Muscle layer of duodenum (tissue), 2 donors: Measurements from ENCODE around the gene IL10.

ENCODE experiments used
- H3K27ac ChIP-seq: one replicate; pipeline ENCODE4 v1.7.0; 2013; ENCODE audit warnings: mild to moderate bottlenecking, low read length
- H3K27me3 ChIP-seq: one replicate; pipeline ENCODE4 v1.7.0; 2013; ENCODE audit warnings: low read depth, mild to moderate bottlenecking, control low read depth, low read length
- H3K36me3 ChIP-seq, 2 donors: one replicate each; pipeline ENCODE4 v1.7.0; 2013; ENCODE audit warnings: low read length in 2 of 2, control low read depth in 1 of 2, mild to moderate bottlenecking in 1 of 2; ENCODE audit not compliant: insufficient read depth in 2 of 2, control insufficient read depth in 1 of 2
- H3K4me1 ChIP-seq, 2 donors: one replicate each; pipeline ENCODE4 v1.7.0; 2013; ENCODE audit warnings: low read length in 2 of 2, mild to moderate bottlenecking in 2 of 2, control low read depth in 1 of 2, moderate library complexity in 1 of 2; ENCODE audit not compliant: insufficient read depth in 2 of 2, control insufficient read depth in 1 of 2
- H3K4me3 ChIP-seq, 2 donors: one replicate each; pipeline ENCODE4 v1.7.0; 2013; ENCODE audit warnings: low read length in 2 of 2, low read depth in 1 of 2, mild to moderate bottlenecking in 1 of 2
- H3K9me3 ChIP-seq, 2 donors: one replicate each; pipeline ENCODE4 v1.7.0; 2013; ENCODE audit warnings: low read length in 2 of 2, control low read depth in 1 of 2, mild to moderate bottlenecking in 1 of 2; ENCODE audit not compliant: control insufficient read depth in 1 of 2
- donor health status: healthy.

Gene IL10

GRCh38 chr1:206802401-206802800, 30.1 kb upstream of the IL10 start:
- Histone ChIP-seq H3K9me3 (no peaks in the 10 kb centered on the region), H3K4me1 (no peaks in the 10 kb centered on the region), H3K27ac (no peak overlapping the region)

GRCh38 chr1:206801467-206801866, 29.2 kb upstream of the IL10 start:
- no peak overlapping the region for H3K27ac ChIP-seq

More at GRCh38 chr1:206802401-206802800, 30.1 kb upstream of the IL10 start:
- no peak overlapping the region for H3K4me3 ChIP-seq
- H3K27me3 ChIP-seq, result no peaks in the 10 kb centered on the region
- no peaks in the 10 kb centered on the region for H3K36me3 ChIP-seq

DNA sequence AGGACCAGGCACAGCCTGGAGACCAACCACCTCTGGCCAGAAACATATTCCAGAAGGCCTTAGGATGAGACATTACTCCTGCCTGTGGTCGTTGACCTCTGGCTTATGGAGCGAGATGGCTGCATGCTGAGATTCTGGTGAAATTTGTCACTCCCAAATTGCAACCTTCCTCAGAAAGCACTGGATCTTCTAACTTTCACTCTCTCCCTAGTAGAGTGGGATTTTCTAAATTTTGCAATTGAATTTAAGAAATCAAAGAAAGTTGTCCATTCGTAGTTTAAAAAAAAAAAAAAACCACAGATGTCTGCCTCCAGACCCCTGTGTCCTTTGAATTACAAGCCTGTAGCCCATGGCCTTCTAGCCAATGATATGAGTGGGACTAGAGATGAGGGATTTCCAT, 28.6 kb upstream of the IL10 start:
- Histone ChIP-seq H3K36me3 (no peaks in the 10 kb centered on the region), H3K27ac (no peak overlapping the region), H3K4me3 (no peak overlapping the region), H3K27me3 (no peaks in the 10 kb centered on the region), H3K4me1 (no peaks in the 10 kb centered on the region), H3K9me3 (no peaks in the 10 kb centered on the region)

More at GRCh38 chr1:206801467-206801866, 29.2 kb upstream of the IL10 start:
- Histone ChIP-seq H3K4me1 (no peaks in the 10 kb centered on the region), H3K4me3 (no peak overlapping the region), H3K27me3 (no peaks in the 10 kb centered on the region), H3K9me3 (no peaks in the 10 kb centered on the region), H3K36me3 (no peaks in the 10 kb centered on the region)

- Histone ChIP-seq H3K4me1 (no peaks in the 10 kb centered on the region), H3K4me3 (no peak overlapping the region), H3K36me3 (no peaks in the 10 kb centered on the region), H3K27ac (no peak overlapping the region), H3K27me3 (no peaks in the 10 kb centered on the region), H3K9me3 (no peaks in the 10 kb centered on the region)
Observed at GRCh38 chr1:206800411-206800810, 28.1 kb upstream of the IL10 start.

DNA sequence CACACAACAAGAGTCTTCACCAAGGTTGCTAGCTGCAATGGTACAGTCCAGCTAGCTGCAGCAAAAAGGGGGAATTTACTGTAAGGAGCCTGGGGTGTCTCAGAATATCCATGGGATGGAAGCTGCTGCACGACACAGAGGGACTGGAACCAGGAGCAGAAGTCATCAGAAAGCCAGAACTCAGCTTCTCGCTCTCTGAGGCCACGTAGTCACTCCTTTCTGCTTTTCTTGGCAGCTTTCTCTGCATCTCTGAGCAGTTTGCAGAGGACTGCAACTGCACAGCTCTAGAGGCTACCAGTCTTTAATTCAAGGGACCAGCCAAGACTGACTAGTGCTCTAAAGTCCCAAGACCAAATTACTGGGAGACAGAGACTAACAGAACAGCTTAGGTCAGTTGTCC, 27.0 kb upstream of the IL10 start:
- Histone ChIP-seq H3K9me3 (no peaks in the 10 kb centered on the region), H3K36me3 (no peaks in the 10 kb centered on the region), H3K27ac (no peak overlapping the region), H3K4me1 (no peaks in the 10 kb centered on the region), H3K27me3 (no peaks in the 10 kb centered on the region), H3K4me3 (no peak overlapping the region)

GRCh38 chr1:206798384-206798996, 26.2 kb upstream of the IL10 start:
- H3K4me3 ChIP-seq, result no peak overlapping the region
- no peaks in the 10 kb centered on the region for H3K4me1 ChIP-seq

DNA sequence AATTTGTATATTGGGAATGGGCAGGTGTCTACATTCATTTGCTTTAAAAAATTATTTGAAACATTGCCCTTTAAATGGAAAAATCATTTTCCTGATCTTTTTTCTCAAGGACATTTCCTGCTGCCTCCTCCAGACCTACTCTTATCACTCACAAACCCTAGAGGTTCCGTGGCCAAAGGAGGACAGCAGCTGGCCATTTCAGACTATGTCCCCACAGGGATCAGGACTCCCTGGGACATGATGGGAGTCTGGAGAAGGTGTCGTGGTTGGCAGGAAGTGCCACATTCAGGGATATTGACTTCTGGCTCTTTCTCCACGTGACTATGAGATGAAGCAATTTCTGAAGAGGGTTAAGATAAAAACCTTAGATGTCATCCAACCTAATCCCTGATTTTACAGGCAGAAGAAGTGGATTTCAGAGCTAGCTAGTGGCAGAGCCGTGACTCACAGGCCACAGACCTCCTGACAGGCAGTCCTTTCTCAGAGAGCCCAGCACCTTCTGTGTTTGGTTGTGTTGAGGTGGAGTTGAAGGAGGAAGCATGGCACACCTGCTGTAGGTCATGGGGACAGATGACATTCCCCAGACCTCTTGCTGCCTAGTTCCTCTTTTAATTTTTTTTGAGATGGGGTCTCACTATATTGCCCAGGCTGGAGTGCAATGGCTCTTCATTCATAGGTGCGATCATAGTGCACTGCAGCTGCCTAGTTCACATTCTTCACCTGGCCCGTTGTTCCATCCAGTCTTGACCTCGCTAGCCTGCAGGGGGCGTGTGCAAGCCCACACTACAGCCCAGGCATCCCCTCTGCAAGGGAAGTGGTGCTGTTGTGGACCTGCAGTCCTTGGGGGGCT, 25.5 kb upstream of the IL10 start:
- no peak overlapping the region for H3K27ac ChIP-seq
- H3K9me3 ChIP-seq, result no peaks in the 10 kb centered on the region
- H3K27me3 ChIP-seq, result no peaks in the 10 kb centered on the region
- H3K36me3 ChIP-seq, result no peaks in the 10 kb centered on the region
- no peak overlapping the region for H3K4me3 ChIP-seq
- H3K4me1 ChIP-seq, result no peaks in the 10 kb centered on the region

More at GRCh38 chr1:206798384-206798996, 26.2 kb upstream of the IL10 start:
- no peaks in the 10 kb centered on the region for H3K36me3 ChIP-seq
- no peaks in the 10 kb centered on the region for H3K9me3 ChIP-seq
- no peaks in the 10 kb centered on the region for H3K27me3 ChIP-seq
- H3K27ac ChIP-seq, result no peak overlapping the region

DNA sequence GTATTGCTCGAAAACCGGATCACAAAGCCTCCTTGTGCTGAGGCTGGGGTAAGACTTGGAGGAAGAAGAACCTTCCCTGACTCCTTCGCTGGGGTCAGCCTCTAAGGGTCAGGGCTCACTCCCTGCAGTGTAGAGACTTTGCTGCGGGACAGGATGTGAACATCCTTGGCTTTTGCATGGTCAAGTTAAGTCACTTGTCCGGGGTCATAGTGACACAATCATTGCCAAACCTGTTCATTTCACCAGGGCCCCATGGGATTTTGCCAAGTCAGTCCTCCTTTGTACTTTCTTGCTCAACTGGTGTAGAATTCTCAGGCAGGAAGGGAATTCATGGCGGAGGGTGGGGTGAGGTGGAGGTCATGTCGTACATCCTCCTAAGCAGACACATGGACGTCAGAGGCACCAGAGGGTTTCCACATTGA, 24.7 kb upstream of the IL10 start:
- Histone ChIP-seq H3K9me3 (no peaks in the 10 kb centered on the region), H3K4me3 (no peak overlapping the region), H3K27me3 (no peaks in the 10 kb centered on the region), H3K36me3 (no peaks in the 10 kb centered on the region), H3K4me1 (no peaks in the 10 kb centered on the region), H3K27ac (no peak overlapping the region)

GRCh38 chr1:206796116-206796515, 23.8 kb upstream of the IL10 start:
- Histone ChIP-seq H3K9me3 (no peaks in the 10 kb centered on the region), H3K36me3 (no peaks in the 10 kb centered on the region), H3K27ac (no peak overlapping the region), H3K27me3 (no peaks in the 10 kb centered on the region), H3K4me1 (no peaks in the 10 kb centered on the region), H3K4me3 (no peak overlapping the region)

- Histone ChIP-seq H3K27ac (no peak overlapping the region), H3K4me3 (no peak overlapping the region), H3K36me3 (no peaks in the 10 kb centered on the region), H3K27me3 (no peaks in the 10 kb centered on the region), H3K4me1 (no peaks in the 10 kb centered on the region), H3K9me3 (no peaks in the 10 kb centered on the region)
Observed at GRCh38 chr1:206794294-206794908, 22.1 kb upstream of the IL10 start.

DNA sequence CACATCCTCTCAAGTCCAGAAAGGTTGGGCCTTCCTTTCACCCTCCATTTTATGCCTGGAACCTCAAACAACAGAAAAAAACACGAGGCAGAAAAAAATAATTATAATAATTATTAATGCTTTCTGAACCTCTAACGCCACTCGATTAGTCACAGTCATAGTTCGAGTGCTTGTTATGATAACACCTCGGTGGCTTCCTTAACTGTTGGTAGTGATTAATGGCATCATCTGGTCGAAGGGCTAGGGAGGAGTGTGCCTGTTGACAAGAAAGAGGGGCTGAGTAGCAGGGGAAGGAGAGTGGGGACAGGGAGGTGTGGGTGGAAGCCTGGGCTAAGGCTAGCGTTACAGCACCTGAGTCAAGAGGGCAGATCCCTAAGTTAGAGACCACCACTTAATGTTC, 21.3 kb upstream of the IL10 start:
- Histone ChIP-seq H3K36me3 (no peaks in the 10 kb centered on the region), H3K9me3 (no peaks in the 10 kb centered on the region), H3K27me3 (no peaks in the 10 kb centered on the region), H3K27ac (no peak overlapping the region), H3K4me3 (no peak overlapping the region), H3K4me1 (no peaks in the 10 kb centered on the region)
